ENCODE data around the gene AGAP5.

DNA sequence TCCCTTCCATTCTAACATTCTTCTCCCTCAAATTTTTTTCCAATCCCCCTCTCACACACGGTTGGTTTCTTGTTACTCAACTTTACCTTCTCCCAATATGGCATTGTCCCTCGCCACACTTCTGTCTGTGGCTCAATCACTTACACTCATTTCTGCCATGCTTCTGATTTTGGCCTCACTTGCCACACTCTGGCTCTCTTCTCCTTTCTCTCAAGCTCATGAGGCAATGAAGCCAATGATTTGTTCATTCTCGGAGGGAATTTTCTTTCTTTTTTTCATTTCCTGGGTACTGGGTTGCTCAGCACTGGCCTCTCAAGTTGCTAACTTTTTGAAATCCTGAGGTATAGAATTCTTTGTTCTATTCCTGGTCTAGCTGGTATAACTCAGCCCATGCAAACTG, 52.7 kb downstream of the AGAP5 start:
- no peak for TF ChIP-seq EP300 (IDR thresholded peaks at IDR 0.05)
- TF ChIP-seq, protein P1, sequence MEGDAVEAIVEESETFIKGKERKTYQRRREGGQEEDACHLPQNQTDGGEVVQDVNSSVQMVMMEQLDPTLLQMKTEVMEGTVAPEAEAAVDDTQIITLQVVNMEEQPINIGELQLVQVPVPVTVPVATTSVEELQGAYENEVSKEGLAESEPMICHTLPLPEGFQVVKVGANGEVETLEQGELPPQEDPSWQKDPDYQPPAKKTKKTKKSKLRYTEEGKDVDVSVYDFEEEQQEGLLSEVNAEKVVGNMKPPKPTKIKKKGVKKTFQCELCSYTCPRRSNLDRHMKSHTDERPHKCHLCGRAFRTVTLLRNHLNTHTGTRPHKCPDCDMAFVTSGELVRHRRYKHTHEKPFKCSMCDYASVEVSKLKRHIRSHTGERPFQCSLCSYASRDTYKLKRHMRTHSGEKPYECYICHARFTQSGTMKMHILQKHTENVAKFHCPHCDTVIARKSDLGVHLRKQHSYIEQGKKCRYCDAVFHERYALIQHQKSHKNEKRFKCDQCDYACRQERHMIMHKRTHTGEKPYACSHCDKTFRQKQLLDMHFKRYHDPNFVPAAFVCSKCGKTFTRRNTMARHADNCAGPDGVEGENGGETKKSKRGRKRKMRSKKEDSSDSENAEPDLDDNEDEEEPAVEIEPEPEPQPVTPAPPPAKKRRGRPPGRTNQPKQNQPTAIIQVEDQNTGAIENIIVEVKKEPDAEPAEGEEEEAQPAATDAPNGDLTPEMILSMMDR (IDR thresholded peaks at IDR 0.05) = no peak
- TF ChIP-seq POLR2A (IDR thresholded peaks at IDR 0.05) = no peak
- TF ChIP-seq POLR2AphosphoS5 (IDR thresholded peaks at IDR 0.05) = no peak

Measured in upper lobe of left lung (tissue), 4 donors.